ENCODE results near the gene WEE1.

Gene WEE1

GRCh38 chr11:9567401-9567800 is 6.1 kb upstream of the WEE1 start:
- DNase-seq, result no peak

GRCh38 chr11:9568161-9568853 is 5.2 kb upstream of the WEE1 start:
- DNase-seq, result no peak

- peak; percentile 42 for DNase-seq
Measured at GRCh38 chr11:9568854-9569587, 4.4 kb upstream of the WEE1 start.

- no peak for DNase-seq
Measured at GRCh38 chr11:9569588-9570164, 3.8 kb upstream of the WEE1 start.

- no peak for DNase-seq
Measured at GRCh38 chr11:9570313-9571025, 3.0 kb upstream of the WEE1 start.

- DNase-seq, result no peak
Measured at GRCh38 chr11:9571071-9571762, 2.3 kb upstream of the WEE1 start.

GRCh38 chr11:9571763-9572115 is 1.7 kb upstream of the WEE1 start:
- DNase-seq, result no peak

GRCh38 chr11:9573775-9574621 is 528 bp downstream of the WEE1 start:
- no peak for DNase-seq

- peak; percentile 7 for DNase-seq
Measured at GRCh38 chr11:9574622-9575259, 1.3 kb downstream of the WEE1 start.

- no peak for DNase-seq
Measured at GRCh38 chr11:9575260-9576240, 2.1 kb downstream of the WEE1 start.

GRCh38 chr11:9576701-9577381 is 3.4 kb downstream of the WEE1 start:
- DNase-seq, result no peak

- no peak for DNase-seq
Measured at GRCh38 chr11:9577556-9577955, 4.1 kb downstream of the WEE1 start.

GRCh38 chr11:9580894-9581293 is 7.4 kb downstream of the WEE1 start:
- no peak for DNase-seq

GRCh38 chr11:9581556-9582161 is 8.2 kb downstream of the WEE1 start:
- no peak for DNase-seq

GRCh38 chr11:9590717-9591116 is 17.2 kb downstream of the WEE1 start:
- no peak for DNase-seq

- no peak for DNase-seq
Measured at GRCh38 chr11:9594267-9595046, 21.0 kb downstream of the WEE1 start.

GRCh38 chr11:9596926-9597464 is 23.5 kb downstream of the WEE1 start:
- DNase-seq, result no peak

- no peak for DNase-seq
Measured at GRCh38 chr11:9600166-9600565, 26.7 kb downstream of the WEE1 start.
